Activated T-helper 1 cell treated with anti-CD3 and anti-CD28 coated beads, Interleukin-2, amount 50 U/mL, for 16 hours (primary cell): ENCODE data around the gene CPNE9.

Experiments
- DNase-seq, 2 donors: peaks; one replicate each; pipeline ENCODE4 v3.0.0-alpha.2; 2020; ENCODE audit warnings: low read depth in 1 of 2, low spot score in 1 of 2

Gene CPNE9

DNA sequence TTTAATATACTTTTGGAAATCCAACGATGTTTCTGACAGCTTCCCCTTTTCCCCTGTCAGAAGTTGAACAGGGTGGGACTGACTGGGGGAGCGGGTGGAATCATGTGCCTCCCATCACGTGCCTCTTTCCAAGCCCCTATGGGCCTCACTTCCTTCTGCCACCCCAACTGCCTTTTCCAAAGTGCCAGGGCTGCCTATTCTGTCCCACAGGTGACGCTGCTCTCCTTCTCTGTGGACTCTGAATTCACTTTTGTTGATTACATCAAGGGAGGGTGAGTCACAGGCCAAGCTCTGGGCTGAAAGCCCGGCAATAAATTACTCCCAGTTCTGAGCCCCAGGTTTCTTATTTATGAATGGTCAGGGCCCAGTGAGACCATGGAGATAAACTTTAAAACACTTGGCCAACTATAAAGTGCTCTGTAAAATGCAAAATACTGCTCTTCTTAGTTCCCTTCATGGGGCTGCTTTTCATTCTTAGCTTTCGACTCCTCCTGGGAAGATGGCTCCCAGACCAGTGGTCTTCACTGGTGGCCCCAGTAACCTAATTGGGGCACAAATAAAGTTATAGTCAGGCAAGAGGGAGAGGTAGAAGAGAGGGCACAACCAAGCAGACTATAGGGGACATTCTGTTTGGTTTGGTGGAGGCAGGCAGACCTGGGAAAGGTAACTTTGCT lies 12.3 kb downstream of the CPNE9 start:
- no peak for DNase-seq

DNA sequence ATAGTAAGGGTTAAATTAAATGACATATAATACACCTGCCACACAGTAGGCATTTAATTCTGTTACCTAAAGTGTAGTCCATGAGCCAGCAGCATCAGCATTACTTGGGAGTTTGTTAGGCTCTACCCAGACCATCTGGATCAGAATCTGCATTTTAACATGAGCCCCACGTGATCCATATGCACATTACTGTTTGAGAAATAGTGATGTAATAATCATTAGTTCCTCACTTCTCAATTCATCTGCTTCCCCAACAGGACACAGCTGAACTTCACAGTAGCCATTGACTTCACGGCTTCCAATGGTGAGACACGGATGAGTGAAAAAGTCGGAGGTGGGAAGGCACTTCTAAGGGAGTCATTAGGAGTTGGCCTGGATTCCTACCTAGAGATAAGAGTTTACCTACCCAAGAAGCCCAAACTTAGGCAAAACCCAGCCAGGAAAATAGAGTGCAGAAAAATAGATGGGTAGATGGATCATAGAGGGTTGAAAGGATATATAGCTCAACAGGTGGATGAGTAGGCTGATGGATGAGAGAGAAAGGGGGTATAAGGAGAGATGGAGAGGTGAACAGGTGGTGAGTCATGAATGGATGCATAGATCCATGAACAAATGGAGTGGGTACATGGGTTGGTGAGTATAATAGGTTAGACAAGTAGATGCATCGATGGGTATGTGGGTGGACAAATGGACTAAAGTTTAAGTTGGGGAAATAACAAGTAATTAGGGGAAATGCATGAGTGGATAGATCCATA lies 13.3 kb downstream of the CPNE9 start:
- DNase-seq, result no peak

DNA sequence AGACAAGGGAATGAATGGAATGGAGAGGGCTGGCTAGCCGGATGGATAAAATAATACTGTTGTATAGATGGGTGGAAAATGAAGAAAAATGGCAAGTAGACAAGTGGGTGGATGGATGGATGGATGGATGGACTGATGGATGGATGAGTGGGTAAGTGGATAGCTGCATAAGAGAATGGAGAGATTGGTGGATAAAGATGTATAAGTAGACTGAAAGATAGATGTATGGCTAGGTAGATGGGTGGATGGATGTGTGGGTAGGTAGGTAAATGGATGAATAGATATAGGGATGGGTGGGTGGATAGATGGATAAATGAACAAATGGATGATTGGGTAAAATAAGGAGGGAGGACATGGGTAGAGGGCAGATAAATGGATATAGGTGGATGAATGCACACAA lies 13.9 kb downstream of the CPNE9 start:
- no peak for DNase-seq

DNA sequence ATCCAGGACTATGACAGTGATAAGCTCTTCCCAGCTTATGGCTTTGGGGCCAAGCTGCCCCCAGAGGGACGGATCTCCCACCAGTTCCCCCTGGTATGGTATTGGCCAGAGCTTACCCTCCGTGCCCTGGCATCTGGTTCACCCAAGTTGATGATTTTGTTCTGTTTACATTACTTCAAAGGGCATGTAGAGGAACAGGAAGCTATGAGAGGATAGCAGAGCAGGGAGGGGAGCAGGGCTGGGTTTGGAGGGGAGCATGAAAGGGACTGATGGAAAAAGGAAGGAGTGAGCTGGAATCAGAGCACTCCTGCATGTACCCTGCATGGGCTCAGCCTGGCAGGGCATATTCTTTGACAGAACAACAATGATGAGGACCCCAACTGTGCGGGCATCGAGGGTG lies 14.5 kb downstream of the CPNE9 start:
- no peak for DNase-seq

DNA sequence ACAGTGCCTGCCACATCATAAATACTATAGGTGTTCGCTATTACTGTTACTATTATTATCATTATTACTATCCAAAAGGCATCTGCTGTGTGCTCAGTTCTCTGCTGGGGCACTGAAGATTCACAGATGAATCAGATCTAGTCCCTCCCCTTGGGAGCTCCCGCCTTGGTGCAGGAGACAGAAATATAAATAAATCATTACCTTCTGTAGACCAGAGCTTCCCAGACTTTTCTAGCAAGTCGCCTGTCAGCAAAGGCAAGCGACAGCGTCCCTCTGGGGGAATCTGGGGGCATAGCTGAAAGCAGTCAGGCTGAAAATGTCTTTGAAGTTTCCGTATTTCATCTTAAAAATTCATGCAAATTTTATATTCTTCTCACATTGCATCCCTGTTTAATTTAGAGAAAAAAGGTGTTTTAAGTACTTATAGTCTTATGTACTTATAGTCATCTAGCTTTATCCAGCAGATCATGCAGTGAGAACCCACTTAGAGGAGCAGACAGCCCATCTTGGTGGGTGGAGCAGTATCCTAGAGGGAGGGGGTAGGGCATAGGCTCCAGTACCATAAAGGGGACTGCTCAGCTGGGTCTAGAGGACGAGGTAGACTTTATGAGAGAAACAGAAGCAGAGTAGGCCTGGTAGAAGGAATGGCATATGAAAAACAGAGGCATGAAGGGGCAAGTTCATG lies 17.5 kb downstream of the CPNE9 start:
- DNase-seq, result no peak

DNA sequence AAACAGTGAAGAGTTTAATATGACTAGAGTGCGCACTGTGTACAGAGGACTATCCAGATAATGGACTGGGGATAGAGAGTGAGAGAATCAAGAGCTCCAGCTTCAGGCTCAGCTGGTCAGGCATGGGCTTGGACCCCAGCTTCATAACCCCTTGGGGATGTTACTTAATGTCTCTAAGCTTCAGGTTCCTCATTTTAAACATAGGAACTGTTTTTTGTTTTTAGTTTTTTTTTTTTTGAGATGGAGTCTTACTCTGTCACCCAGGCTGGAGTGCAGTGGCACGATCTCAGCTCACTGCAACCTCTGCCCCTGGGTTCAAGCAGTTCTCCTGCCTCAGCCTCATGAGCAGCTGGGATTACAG lies 18.0 kb downstream of the CPNE9 start:
- DNase-seq, result no peak

DNA sequence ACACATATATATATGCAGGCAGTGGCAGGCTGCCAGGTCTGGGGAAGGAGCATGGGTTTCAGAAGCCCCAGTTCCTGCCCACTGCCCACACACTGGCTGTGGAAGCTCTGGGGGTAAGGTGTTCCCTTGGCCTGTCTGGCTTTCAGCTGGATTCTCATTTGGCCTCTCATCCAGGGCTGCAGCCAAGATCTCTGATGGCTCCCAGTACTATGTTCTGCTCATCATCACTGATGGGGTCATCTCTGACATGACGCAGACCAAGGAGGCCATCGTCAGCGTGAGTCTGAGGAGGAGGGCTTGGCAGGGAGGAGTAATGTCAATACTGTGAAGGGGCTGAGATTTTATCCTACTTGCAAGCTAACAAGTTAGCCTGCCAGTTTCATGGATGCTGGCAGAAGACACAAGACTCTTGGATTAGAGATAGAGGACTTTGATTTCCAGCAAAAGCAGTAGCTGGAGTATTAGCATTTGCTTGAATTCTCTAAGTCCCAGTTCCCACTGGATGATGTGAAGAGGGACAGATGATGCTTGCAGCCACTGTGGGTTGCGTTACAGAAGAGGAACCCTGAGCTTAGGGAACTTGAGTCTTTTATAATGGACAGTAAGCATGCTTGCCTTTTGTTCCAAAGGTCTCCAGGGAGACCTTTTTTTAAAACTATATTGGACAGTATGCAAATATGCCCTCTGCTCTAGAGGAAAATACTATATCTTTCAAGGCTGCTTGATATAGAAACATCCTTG lies 22.3 kb downstream of the CPNE9 start:
- no peak for DNase-seq

DNA sequence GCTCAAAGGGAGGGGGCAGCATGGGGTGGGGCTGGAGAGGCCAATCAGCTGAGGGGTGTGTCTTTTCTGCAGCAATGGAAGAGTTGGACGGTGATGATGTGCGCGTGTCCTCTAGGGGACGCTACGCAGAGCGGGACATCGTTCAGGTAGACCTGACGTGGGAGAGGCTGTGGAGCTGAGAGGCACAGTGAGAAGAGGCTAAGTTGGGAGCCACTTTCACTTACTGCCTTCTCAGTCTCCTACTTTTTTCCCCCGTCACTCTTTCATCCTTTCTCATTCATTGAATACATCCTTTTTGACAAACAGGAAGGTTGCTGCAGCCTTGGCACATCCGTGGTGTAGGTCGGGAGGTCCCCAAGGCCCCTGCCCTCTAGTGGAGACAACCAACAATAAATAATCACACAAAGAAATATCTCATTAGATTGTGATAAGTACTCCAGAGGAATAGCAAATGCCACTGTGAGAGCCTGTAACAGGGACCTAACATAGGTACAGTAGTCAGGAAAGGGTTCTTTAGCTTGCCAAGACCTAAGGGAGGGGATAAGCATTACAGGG lies 23.5 kb downstream of the CPNE9 start:
- DNase-seq, result peak in 1 of 2 donors; percentile 25

DNA sequence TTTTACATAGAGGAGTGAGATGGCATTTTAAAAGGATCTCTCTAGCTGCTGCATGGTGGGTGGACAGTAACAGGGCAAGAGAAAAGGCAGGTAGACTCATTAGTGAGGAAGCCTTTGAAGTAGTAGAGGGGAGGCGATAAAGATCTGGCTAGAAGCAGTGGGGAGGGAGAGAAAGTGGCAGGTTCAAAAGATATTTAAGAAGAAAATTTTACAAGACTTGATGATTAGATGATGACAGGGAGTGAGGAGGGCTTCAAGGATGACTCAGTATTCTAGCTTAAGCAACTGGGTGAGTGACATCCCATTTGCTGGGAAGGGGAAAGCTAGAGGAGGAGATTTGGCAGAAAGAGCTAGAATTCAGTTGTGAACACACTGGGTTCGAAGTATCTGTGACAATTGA lies 24.1 kb downstream of the CPNE9 start:
- no peak for DNase-seq

DNA sequence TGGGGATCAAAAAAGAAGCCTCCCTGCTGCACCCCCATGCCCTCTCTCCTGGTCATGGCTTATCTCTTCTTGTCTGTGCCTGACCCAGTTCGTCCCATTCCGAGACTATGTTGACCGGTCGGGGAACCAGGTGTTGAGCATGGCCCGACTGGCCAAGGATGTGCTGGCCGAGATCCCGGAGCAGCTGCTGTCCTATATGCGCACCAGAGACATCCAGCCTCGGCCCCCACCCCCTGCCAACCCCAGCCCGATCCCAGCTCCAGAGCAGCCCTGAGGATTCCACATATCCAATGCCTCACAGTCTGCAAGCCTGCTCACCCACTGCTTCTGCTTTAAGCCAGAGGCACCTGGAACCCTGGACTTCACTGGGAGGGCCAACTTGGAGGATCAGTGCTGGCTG lies 25.8 kb downstream of the CPNE9 start:
- DNase-seq, result no peak

DNA sequence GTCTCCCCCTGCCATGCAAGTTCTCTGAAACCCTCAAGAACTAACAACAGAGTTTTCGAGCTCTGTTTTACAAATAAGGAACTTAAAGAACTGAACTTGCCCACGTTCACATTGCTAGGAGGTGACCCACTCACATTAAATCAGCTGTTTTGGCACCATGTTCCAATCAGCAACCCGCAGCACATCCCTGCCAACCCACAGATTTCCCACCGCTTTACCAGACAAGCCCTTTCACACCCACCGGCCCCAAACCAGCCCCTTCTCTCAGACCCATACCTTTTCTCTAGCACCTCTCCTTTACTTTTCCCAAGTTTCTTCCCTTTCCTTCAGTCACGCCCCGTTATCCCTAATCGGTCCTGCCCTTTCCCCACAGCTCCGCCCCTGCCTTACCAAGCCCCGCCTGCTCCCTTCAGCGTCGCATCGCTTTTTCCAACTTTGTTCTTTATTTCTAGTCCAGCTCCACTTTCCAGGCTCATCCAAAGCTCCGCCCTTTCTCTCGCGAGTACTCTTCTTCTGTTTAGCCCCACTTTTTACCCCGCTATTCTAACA lies 27.1 kb downstream of the CPNE9 start:
- DNase-seq, result no peak

DNA sequence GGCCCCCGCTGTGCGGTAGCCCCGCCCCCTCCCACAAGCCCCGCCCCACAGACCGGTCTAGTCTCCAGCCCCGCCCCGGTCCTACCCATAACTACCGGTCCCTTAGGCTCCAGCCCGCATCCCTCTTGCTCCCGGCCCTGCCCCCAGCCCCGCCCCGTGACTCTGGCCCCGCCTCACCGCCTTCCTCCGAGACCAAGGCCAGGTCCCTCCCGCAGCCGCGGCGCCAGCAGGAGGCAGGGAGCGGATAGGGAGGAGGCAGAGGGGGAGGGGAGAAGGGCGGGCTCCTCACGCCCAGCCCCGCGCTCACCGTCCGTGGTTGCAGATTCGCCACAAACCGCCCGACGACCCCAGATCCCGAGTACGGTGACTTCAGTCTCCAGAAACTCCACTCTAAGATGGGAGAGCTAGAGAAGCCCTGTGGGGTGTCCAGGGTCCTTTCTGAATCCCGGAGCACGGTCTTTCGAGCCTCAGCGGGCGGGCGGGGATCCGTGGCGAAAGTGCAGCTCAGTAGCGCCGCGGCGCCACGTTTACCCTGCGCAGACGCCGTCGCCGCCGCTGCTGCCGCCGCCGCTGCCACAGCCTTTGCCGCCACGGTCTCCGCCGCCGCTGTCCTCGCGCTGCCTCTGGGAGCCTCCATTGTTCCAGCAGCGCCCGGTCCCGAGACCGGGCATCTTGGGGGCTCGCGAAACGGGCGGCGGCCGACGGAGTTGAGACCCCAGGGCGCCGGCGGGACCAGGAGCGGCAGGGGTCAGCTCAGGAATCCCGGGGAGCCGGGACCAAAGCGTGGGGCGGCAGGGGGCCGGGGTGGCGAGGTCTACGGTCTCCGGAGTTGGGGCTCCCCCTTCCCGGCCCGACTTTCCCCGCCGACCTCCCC lies 27.8 kb downstream of the CPNE9 start, which contains the start of gene BRPF1:
Gene BRPF1 (plus strand): TSS at position 530 of the 874 bp plus-strand sequence. CDS start 2,406 bp downstream, outside the sequence.
- peak; percentile 99 to 100 for DNase-seq

DNA sequence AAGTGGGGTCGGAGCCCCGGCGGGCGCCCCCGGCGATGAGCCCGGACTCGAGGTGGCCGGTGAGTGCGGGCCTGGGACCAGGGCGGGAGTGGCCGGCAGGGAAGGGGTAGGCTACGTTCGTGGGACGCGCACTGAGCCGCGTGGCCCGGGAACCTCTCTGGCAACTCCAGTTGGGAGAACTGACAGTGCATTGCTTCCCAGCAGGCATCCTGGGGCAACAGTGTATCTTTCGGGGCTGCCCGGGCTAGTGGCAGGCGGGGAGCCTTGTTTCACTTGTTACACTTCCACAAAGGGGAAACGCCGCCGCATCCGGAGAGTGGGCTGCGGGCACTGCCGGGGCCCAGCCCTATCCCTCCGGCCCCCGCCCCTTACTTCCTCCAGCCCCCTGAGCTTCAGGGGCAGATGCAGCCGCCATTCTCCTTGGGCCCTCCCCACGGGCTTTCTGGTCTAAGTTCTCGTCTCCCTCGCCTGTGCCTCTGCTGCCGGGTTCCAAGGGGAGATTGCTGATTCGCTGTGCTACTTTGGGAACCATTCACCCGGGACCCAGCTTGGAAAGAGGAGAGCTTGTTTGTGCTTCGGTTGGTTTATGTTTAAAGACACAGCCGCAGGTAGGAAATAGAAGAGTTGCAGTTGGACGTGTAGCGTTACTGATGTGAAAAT lies 28.6 kb downstream of the CPNE9 start:
- DNase-seq, result peak in 1 of 2 donors; percentile 20

DNA sequence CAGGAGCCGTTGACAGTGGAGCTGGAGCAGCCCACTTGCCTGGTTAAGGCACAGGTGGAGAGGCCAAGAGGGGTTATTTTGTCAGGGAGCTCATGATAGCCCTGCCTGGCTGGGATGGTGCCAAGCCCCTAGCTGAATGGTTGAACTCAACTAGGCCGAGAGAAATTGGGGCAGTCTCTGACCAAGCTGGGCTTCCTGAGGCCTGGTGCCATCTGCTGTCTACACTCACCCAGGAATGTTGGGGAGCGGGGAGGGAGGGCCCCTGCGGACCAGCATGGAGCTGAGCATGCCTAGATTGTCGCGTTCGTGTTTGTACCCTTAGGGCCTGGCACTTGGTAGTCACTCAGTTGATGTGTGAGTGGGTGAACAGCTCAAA lies 29.1 kb downstream of the CPNE9 start:
- DNase-seq, result no peak

DNA sequence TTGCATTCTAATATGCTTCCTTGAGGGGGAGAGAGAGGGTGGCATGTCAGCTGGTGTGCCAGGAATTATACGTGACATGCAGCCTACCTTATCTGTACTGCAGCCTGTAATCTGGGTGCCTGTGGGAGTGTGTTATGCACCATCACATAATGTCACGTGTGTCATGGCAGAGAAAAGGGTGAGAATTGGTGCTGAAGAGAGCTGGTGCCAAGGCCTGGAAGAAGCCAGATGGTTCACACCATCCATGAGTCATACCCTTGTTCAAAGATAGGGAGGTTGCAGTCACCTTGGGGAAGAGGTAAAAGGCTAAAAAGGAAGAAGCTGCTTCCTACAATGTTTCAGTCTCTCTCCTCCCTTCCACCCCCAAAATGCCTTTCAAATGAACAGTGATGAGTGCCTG lies 33.2 kb downstream of the CPNE9 start:
- DNase-seq, result no peak

DNA sequence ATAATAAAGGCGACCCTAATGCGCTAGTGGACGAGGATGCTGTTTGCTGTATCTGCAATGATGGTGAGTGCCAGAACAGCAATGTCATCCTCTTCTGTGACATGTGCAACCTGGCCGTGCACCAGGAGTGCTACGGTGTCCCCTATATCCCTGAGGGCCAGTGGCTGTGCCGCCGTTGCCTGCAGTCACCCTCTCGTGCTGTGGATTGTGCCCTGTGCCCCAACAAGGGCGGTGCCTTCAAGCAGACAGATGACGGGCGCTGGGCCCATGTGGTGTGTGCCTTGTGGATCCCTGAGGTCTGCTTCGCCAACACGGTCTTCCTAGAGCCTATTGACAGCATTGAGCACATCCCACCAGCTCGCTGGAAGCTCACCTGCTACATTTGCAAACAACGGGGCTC lies 35.5 kb downstream of the CPNE9 start:
- no peak for DNase-seq

DNA sequence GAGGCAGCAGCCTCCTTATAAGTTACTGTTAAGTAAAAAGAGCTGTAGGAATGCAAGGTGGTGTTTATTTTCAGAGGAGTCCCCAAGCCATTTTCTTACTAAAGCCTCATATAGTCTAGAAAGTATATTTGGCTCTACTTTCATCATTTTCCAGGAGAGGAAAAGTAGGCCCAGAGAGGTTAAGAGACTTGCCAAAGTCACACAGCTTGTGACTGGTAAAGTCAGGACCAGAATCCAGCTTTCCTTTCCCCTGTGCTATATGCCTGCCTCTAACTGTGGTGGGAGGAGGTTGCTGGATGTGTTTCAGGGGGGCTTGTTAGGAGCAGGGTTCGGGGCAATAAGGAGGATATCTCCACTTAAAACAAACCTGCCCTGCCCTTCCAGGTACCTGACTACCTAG lies 38.9 kb downstream of the CPNE9 start:
- DNase-seq, result no peak

DNA sequence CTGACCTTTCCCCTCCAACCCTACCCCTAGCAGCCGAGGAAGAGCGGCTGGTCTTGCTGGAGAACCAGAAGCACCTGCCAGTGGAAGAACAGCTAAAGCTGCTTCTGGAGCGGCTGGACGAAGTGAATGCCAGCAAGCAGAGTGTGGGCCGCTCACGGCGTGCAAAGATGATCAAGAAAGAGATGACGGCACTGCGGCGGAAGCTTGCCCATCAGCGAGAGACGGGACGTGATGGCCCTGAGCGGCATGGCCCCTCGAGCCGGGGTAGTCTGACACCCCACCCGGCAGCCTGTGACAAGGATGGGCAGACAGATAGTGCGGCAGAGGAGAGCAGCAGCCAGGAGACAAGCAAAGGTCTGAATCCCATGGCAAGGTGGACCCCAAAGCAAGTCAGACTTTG lies 39.9 kb downstream of the CPNE9 start:
- no peak for DNase-seq

DNA sequence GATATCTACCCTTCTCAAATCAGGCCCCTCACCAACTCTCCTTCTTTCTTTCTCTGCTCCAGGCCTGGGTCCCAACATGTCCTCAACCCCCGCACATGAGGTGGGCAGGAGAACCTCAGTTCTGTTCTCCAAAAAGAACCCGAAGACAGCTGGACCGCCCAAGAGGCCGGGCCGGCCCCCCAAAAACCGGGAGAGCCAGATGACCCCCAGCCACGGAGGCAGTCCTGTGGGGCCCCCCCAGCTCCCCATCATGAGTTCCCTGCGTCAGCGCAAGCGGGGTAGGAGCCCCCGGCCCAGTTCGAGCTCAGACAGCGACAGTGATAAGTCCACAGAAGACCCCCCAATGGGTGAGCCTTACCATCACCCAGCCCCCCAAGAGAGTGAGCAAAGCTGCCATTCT lies 40.5 kb downstream of the CPNE9 start:
- no peak for DNase-seq

DNA sequence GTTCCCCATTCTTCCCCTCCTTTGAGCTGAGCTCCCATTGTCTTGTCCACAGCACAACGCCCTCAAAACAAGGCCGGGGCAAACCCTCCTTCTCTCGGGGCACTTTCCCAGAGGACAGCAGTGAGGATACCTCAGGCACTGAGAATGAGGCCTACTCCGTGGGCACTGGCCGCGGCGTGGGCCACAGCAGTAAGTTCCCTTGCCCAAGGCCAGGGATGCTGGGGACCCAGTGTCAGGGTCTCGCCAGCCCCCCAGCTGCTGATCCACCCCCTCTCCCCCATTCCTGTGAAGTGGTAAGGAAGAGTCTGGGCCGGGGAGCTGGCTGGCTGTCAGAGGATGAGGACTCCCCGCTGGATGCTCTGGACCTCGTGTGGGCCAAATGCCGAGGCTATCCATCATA lies 41.9 kb downstream of the CPNE9 start:
- no peak for DNase-seq
